ENCODE data around the gene MARK3. TPM values are rescaled to one million over a fixed set of nuclear protein-coding genes. Genes with fewer than 3 reads are reported as not detected.

The MARK3 gene
- total RNA-seq, 1 experiment from 2014 or later: 83.9 TPM

- H3K9me3 ChIP-seq (replicated peaks): no peaks in the 10 kb centered on the region
- DNase-seq: peak; percentile 94 to 96
- H3K36me3 ChIP-seq: peaks cover 4% of the 10 kb centered on the region; the same call in 1 of the 2 replicates
- peaks cover 28% of the 10 kb centered on the region for H3K4me1 ChIP-seq
- H3K27me3 ChIP-seq: no peaks in the 10 kb centered on the region
- H3K27ac ChIP-seq: peak within 1 kb of the TSS; percentile 45
- H3K4me3 ChIP-seq: peak within 1 kb of the TSS; percentile 96
These were observed 143.6 kb downstream of the MARK3 start, which contains the start of gene TRMT61A for GRCh38 chr14:103528587-103529382. TRMT61A (plus strand) TSS chr14:103529196; CDS start chr14:103529979, 783 bp downstream.

- H3K9me3 ChIP-seq (replicated peaks): no peaks in the 10 kb centered on the region
- peaks cover 19% of the 10 kb centered on the region for H3K4me1 ChIP-seq
- H3K36me3 ChIP-seq: peaks cover 6% of the 10 kb centered on the region; the same call in 1 of the 2 replicates
- DNase-seq: no peak
- H3K27me3 ChIP-seq: no peaks in the 10 kb centered on the region
- H3K4me3 ChIP-seq: peak overlapping the region; percentile 96
- H3K27ac ChIP-seq: peak overlapping the region; percentile 43; the same call in 1 of the 2 replicates
These were observed 144.5 kb downstream of the MARK3 start for GRCh38 chr14:103529383-103530365.

GRCh38 chr14:103530390-103530789 lies 145.2 kb downstream of the MARK3 start:
- Histone ChIP-seq H3K4me1 (peaks cover 17% of the 10 kb centered on the region), H3K27me3 (no peaks in the 10 kb centered on the region), H3K4me3 (peak overlapping the region; percentile 96; the same call in 1 of the 2 replicates), H3K27ac (no peak overlapping the region), H3K9me3 (replicated peaks) (no peaks in the 10 kb centered on the region), H3K36me3 (peaks cover 6% of the 10 kb centered on the region; the same call in 1 of the 2 replicates)
- DNase-seq: peak; percentile 71 to 73

GRCh38 chr14:103530831-103531230 lies 145.6 kb downstream of the MARK3 start:
- H3K4me3 ChIP-seq: no peak overlapping the region
- no peak overlapping the region for H3K27ac ChIP-seq
- DNase-seq: no peak
- peaks cover 12% of the 10 kb centered on the region for H3K4me1 ChIP-seq
- H3K27me3 ChIP-seq: no peaks in the 10 kb centered on the region
- no peaks in the 10 kb centered on the region for H3K9me3 ChIP-seq (replicated peaks)
- H3K36me3 ChIP-seq: peaks cover 6% of the 10 kb centered on the region; the same call in 1 of the 2 replicates

- peaks cover 6% of the 10 kb centered on the region; the same call in 1 of the 2 replicates for H3K36me3 ChIP-seq
- H3K4me3 ChIP-seq: no peak overlapping the region
- H3K4me1 ChIP-seq: peaks cover 12% of the 10 kb centered on the region
- no peaks in the 10 kb centered on the region for H3K27me3 ChIP-seq
- H3K27ac ChIP-seq: no peak overlapping the region
- no peaks in the 10 kb centered on the region for H3K9me3 ChIP-seq (replicated peaks)
- DNase-seq: no peak
These were observed 146.4 kb downstream of the MARK3 start for GRCh38 chr14:103531421-103532215.

GRCh38 chr14:103532216-103533136 lies 147.3 kb downstream of the MARK3 start:
- no peaks in the 10 kb centered on the region for H3K27me3 ChIP-seq
- no peak for DNase-seq
- no peaks in the 10 kb centered on the region for H3K9me3 ChIP-seq (replicated peaks)
- no peak overlapping the region for H3K27ac ChIP-seq
- peaks cover 19% of the 10 kb centered on the region for H3K4me1 ChIP-seq
- peaks cover 6% of the 10 kb centered on the region; the same call in 1 of the 2 replicates for H3K36me3 ChIP-seq
- H3K4me3 ChIP-seq: no peak overlapping the region

GRCh38 chr14:103533137-103533998 lies 148.2 kb downstream of the MARK3 start:
- no peaks in the 10 kb centered on the region for H3K9me3 ChIP-seq (replicated peaks)
- no peak for DNase-seq
- H3K27ac ChIP-seq: no peak overlapping the region
- no peak overlapping the region for H3K4me3 ChIP-seq
- peaks cover 6% of the 10 kb centered on the region; the same call in 1 of the 2 replicates for H3K36me3 ChIP-seq
- H3K4me1 ChIP-seq: peaks cover 18% of the 10 kb centered on the region
- no peaks in the 10 kb centered on the region for H3K27me3 ChIP-seq

- H3K9me3 ChIP-seq (replicated peaks): no peaks in the 10 kb centered on the region
- no peak for DNase-seq
- peaks cover 17% of the 10 kb centered on the region for H3K4me1 ChIP-seq
- no peak overlapping the region for H3K27ac ChIP-seq
- H3K36me3 ChIP-seq: peaks cover 6% of the 10 kb centered on the region; the same call in 1 of the 2 replicates
- no peak overlapping the region for H3K4me3 ChIP-seq
- no peaks in the 10 kb centered on the region for H3K27me3 ChIP-seq
These were observed 148.9 kb downstream of the MARK3 start for GRCh38 chr14:103533999-103534575.

GRCh38 chr14:103534576-103535061 lies 149.4 kb downstream of the MARK3 start:
- Histone ChIP-seq H3K4me3 (no peak overlapping the region), H3K27me3 (no peaks in the 10 kb centered on the region), H3K4me1 (peaks cover 16% of the 10 kb centered on the region), H3K27ac (no peak overlapping the region), H3K9me3 (replicated peaks) (no peaks in the 10 kb centered on the region), H3K36me3 (peaks cover 6% of the 10 kb centered on the region; the same call in 1 of the 2 replicates)
- DNase-seq: no peak

GRCh38 chr14:103535081-103535890 lies 150.1 kb downstream of the MARK3 start:
- no peaks in the 10 kb centered on the region for H3K9me3 ChIP-seq (replicated peaks)
- H3K27ac ChIP-seq: no peak overlapping the region
- H3K4me3 ChIP-seq: no peak overlapping the region
- H3K36me3 ChIP-seq: peaks cover 6% of the 10 kb centered on the region; the same call in 1 of the 2 replicates
- peaks cover 13% of the 10 kb centered on the region for H3K4me1 ChIP-seq
- H3K27me3 ChIP-seq: no peaks in the 10 kb centered on the region
- no peak for DNase-seq

GRCh38 chr14:103535891-103536565 lies 150.8 kb downstream of the MARK3 start:
- Histone ChIP-seq H3K4me1 (peaks cover 20% of the 10 kb centered on the region), H3K9me3 (replicated peaks) (no peaks in the 10 kb centered on the region), H3K4me3 (no peak overlapping the region), H3K27me3 (no peaks in the 10 kb centered on the region), H3K27ac (no peak overlapping the region), H3K36me3 (peaks cover 3% of the 10 kb centered on the region; the same call in 1 of the 2 replicates)
- DNase-seq: no peak
